Endometrial microvascular endothelial cells (primary cell): Measurements from ENCODE around the gene TFDP1. TPM values are rescaled to one million over a fixed set of nuclear protein-coding genes. Genes with fewer than 3 reads are reported as not detected.

Experiments
- in situ Hi-C: cut with HindIII; loops from 2 replicates; pipeline ENCODE4 v1.10.0; 2017; ENCODE audit warnings: low sequenced_read_pairs, low pct_unique_long_range_greater_than_20kb; ENCODE audit errors: inconsistent ontology term
- total RNA-seq: library from RNA; depleted of rRNA; stranded (reverse); fragments of >200 nt; gene quantifications from one replicate; pipeline ENCODE4 v1.2.3, GENCODE V29; 2015; ENCODE audit errors: inconsistent ontology term

Gene TFDP1
- total RNA-seq, 1 donor from 2014 or later: 116 TPM

GRCh38 chr13:113548778-113549621, 35.6 kb upstream of the TFDP1 start:
- in situ Hi-C loops: no loop called here

- in situ Hi-C loops: no loop called here
Observed at GRCh38 chr13:113550453-113550852, 34.1 kb upstream of the TFDP1 start.

- in situ Hi-C loops: no loop called here
Observed at GRCh38 chr13:113551081-113552000, 33.2 kb upstream of the TFDP1 start.

GRCh38 chr13:113552079-113552478, 32.5 kb upstream of the TFDP1 start:
- in situ Hi-C loops: no loop called here

GRCh38 chr13:113552786-113553434, 31.6 kb upstream of the TFDP1 start:
- in situ Hi-C loops: no loop called here

- in situ Hi-C loops: no loop called here
Observed at GRCh38 chr13:113553511-113554332, 30.8 kb upstream of the TFDP1 start.

GRCh38 chr13:113554333-113554700, 30.2 kb upstream of the TFDP1 start:
- in situ Hi-C loops: no loop called here

- in situ Hi-C loops: no loop called here
Observed at GRCh38 chr13:113555141-113555540, 29.4 kb upstream of the TFDP1 start.

- in situ Hi-C loops: no loop called here
Observed at GRCh38 chr13:113557013-113557412, 27.5 kb upstream of the TFDP1 start.

GRCh38 chr13:113558461-113558860, 26.1 kb upstream of the TFDP1 start:
- in situ Hi-C loops: no loop called here

GRCh38 chr13:113559061-113559460, 25.5 kb upstream of the TFDP1 start:
- in situ Hi-C loops: no loop called here

- in situ Hi-C loops: no loop called here
Observed at GRCh38 chr13:113559901-113560644, 24.5 kb upstream of the TFDP1 start.

- in situ Hi-C loops: no loop called here
Observed at GRCh38 chr13:113560645-113561416, 23.7 kb upstream of the TFDP1 start.

GRCh38 chr13:113561417-113562084, 23.0 kb upstream of the TFDP1 start:
- in situ Hi-C loops: no loop called here

GRCh38 chr13:113562085-113562749, 22.3 kb upstream of the TFDP1 start:
- in situ Hi-C loops: no loop called here

- in situ Hi-C loops: no loop called here
Observed at GRCh38 chr13:113562844-113563243, 21.7 kb upstream of the TFDP1 start.
